Mucosa of gallbladder (tissue), 1 donor: ENCODE measurements around the gene PYM1. TPM values are rescaled to one million over a fixed set of nuclear protein-coding genes. Genes with fewer than 3 reads are reported as not detected.

ENCODE experiments used
- total RNA-seq: library from RNA; stranded (reverse); gene quantifications from one replicate; pipeline ENCODE4 v1.2.1, GENCODE V29; 2021
- donor health status: DM: no; HTN: no; CAD: no.

Gene PYM1
- total RNA-seq, 1 donor from 2014 or later: 25.1 TPM

Other genes starting within 250 kb of the PYM1 start
- 152 TPM for gene ITGA7, start 220.0 kb downstream of the PYM1 start, total RNA-seq
- gene BLOC1S1, start 211.8 kb downstream of the PYM1 start, total RNA-seq: 158 TPM
- 43.0 TPM for gene RDH5, start 207.5 kb downstream of the PYM1 start, total RNA-seq
- 1,148 TPM for gene CD63, start 198.9 kb downstream of the PYM1 start, total RNA-seq
- gene GDF11, start 184.8 kb downstream of the PYM1 start, total RNA-seq: 11.5 TPM
- 36.6 TPM for gene SARNP, start 110.2 kb downstream of the PYM1 start, total RNA-seq
- 66.2 TPM for gene ORMDL2, start 109.9 kb downstream of the PYM1 start, total RNA-seq
- gene DNAJC14, start 98.3 kb downstream of the PYM1 start, total RNA-seq: 31.6 TPM
- 5.2 TPM for gene MMP19, start 85.0 kb downstream of the PYM1 start, total RNA-seq
- gene DGKA, start 3.3 kb upstream of the PYM1 start, total RNA-seq: 50.5 TPM
- gene PMEL, start 38.1 kb upstream of the PYM1 start, total RNA-seq: 2.9 TPM
- gene CDK2, start 38.9 kb upstream of the PYM1 start, total RNA-seq: 28.0 TPM
- gene RAB5B, start 46.2 kb upstream of the PYM1 start, total RNA-seq: 182 TPM
- gene SUOX, start 69.4 kb upstream of the PYM1 start, total RNA-seq: 49.0 TPM
- gene IKZF4, start 93.1 kb upstream of the PYM1 start, total RNA-seq: 8.2 TPM
- 34.0 TPM for gene RPS26, start 114.0 kb upstream of the PYM1 start, total RNA-seq
- 228 TPM for gene ERBB3, start 152.3 kb upstream of the PYM1 start, total RNA-seq
- gene PA2G4, start 176.7 kb upstream of the PYM1 start, total RNA-seq: 64.9 TPM
- gene RPL41, start 188.7 kb upstream of the PYM1 start, total RNA-seq: 2,534 TPM
- 5.4 TPM for gene ZC3H10, start 190.4 kb upstream of the PYM1 start, total RNA-seq
- gene ESYT1, start 200.4 kb upstream of the PYM1 start, total RNA-seq: 111 TPM
- 53.7 TPM for gene MYL6B, start 224.7 kb upstream of the PYM1 start, total RNA-seq
- gene MYL6, start 230.5 kb upstream of the PYM1 start, total RNA-seq: 1,918 TPM